ENCODE measurements around the gene NRXN3.

DNA sequence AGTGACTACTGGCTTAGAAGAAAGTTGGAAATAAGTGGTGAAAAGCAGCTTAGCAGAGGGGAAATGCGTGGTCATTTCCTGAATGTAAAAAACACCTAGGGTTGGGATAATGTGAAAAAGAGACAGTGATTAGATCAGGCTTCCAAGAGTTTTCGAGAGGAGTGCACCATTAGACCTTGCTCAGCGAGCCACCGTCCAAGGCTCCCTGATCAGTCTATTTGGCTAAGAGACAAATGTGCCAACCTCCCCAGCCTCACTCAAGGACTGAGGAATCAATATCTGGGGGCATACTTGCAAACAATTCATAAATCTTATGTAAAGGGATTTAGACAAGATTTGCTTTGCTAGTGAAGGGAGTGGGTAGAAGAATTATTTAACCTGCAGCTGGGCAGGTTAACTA is 594.5 kb downstream of the NRXN3 start:
- TF ChIP-seq, protein P1, sequence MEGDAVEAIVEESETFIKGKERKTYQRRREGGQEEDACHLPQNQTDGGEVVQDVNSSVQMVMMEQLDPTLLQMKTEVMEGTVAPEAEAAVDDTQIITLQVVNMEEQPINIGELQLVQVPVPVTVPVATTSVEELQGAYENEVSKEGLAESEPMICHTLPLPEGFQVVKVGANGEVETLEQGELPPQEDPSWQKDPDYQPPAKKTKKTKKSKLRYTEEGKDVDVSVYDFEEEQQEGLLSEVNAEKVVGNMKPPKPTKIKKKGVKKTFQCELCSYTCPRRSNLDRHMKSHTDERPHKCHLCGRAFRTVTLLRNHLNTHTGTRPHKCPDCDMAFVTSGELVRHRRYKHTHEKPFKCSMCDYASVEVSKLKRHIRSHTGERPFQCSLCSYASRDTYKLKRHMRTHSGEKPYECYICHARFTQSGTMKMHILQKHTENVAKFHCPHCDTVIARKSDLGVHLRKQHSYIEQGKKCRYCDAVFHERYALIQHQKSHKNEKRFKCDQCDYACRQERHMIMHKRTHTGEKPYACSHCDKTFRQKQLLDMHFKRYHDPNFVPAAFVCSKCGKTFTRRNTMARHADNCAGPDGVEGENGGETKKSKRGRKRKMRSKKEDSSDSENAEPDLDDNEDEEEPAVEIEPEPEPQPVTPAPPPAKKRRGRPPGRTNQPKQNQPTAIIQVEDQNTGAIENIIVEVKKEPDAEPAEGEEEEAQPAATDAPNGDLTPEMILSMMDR (IDR thresholded peaks at IDR 0.05): no peak
- TF ChIP-seq REST (IDR thresholded peaks at IDR 0.05; ENCODE audit: insufficient read depth in 1 of 2, low read depth in 2 of 2, low read length in 1 of 2): no peak
- TF ChIP-seq SIN3A (IDR thresholded peaks at IDR 0.05; ENCODE audit: borderline replicate concordance, insufficient read depth, low read depth, low read length): no peak
- TF ChIP-seq POLR2AphosphoS5 (IDR thresholded peaks at IDR 0.05; ENCODE audit: low read depth, low read length): no peak

Measured in Panc1 (cell line).